ENCODE results near the gene ADGRG6.

The ADGRG6 gene

DNA sequence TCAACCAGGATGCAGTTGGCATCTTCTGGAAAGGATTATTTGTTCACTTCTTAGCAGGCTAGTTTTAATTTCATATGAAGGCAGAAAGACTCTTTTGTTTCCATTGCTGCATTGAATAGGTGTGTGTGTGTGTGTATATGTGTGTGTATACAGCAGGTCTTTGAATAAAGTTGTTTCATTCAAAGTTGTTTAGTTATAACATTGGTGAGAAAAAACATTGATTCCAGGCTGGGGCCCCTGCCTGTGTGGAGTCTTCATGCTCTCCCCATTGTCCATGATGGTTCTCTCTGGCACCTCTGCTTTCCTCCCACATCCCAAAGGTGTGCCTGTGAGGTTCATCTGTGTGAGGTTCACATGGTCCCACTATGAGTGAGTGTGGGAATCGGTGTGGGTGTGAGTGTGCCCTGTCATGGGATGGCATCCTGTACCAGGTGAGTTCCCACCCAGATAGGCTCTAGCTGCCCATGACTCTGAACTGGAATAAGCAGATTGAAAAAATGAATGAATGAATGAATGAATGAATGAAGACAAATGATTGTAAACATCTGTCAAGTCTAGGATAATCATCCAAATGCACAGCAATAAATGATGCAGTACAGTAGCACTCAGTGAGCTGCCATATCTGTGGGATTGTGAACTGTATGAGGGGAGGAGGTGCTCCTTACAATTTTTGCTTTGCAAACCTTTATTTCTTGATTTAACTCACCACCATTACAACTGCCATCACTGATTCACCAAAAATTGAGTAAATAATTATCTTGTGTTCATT lies 156.0 kb downstream of the ADGRG6 start:
- ChIA-PET CTCF (no interaction called here), POLR2A (no interaction called here)
- no peak for DNase-seq (ENCODE audit: extremely low spot score)
- TF ChIP-seq, protein P1, sequence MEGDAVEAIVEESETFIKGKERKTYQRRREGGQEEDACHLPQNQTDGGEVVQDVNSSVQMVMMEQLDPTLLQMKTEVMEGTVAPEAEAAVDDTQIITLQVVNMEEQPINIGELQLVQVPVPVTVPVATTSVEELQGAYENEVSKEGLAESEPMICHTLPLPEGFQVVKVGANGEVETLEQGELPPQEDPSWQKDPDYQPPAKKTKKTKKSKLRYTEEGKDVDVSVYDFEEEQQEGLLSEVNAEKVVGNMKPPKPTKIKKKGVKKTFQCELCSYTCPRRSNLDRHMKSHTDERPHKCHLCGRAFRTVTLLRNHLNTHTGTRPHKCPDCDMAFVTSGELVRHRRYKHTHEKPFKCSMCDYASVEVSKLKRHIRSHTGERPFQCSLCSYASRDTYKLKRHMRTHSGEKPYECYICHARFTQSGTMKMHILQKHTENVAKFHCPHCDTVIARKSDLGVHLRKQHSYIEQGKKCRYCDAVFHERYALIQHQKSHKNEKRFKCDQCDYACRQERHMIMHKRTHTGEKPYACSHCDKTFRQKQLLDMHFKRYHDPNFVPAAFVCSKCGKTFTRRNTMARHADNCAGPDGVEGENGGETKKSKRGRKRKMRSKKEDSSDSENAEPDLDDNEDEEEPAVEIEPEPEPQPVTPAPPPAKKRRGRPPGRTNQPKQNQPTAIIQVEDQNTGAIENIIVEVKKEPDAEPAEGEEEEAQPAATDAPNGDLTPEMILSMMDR (IDR thresholded peaks at IDR 0.05; ENCODE audit: control extremely low read depth, extremely low read depth, low read depth, missing control alignments), result no peak

- ChIA-PET POLR2A (no interaction called here), CTCF (interaction anchor here (0.6 to 1.8 kb wide), 2 partner anchors 10 to 42 kb away, joined by 3 to 4 read pairs; no protein-coding TSS in a partner anchor)
- TF ChIP-seq, protein P1 (IDR thresholded peaks at IDR 0.05; ENCODE audit: control extremely low read depth, extremely low read depth, low read depth, missing control alignments), result no peak
These were observed 157.0 kb downstream of the ADGRG6 start for GRCh38 chr6:142458836-142459235.

DNA sequence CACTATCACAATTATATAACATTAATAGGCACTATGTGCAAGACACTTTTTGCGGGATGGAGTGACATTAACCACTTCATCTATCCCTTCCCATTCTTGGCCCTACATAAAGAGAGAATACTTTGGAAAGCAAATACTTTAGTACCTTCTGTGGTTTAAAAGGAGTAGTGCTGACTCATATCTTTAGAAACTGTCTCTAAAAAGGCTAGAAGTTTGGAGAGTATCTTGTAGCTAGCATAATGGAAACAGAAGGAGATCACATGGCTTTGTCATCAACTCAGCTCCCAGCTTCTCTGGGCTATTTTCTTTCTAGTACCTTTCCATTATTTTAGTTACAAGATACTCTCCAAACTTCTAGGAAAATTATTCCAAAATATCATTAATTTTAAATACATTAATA lies 157.5 kb downstream of the ADGRG6 start:
- POLR2A ChIA-PET, result no interaction called here
- CTCF ChIA-PET, result interaction anchor here (0.6 to 1.8 kb wide), 3 partner anchors 9 to 41 kb away, joined by 3 to 10 read pairs (median 4); no protein-coding TSS in a partner anchor
- DNase-seq (ENCODE audit: extremely low spot score), result no peak
- TF ChIP-seq, protein P1 (IDR thresholded peaks at IDR 0.05; ENCODE audit: control extremely low read depth, extremely low read depth, low read depth, missing control alignments), result no peak

More at GRCh38 chr6:142458836-142459235, 157.0 kb downstream of the ADGRG6 start:
- DNase-seq (ENCODE audit: extremely low spot score), result no peak

- TF ChIP-seq, protein P1 (IDR thresholded peaks at IDR 0.05; ENCODE audit: control extremely low read depth, extremely low read depth, low read depth, missing control alignments), result no peak
- ChIA-PET CTCF (interaction anchor here (1.7 to 2.0 kb wide), 2 partner anchors 11 to 12 kb away, joined by 5 to 7 read pairs; no protein-coding TSS in a partner anchor), POLR2A (no interaction called here)
- DNase-seq (ENCODE audit: extremely low spot score), result no peak
These were observed 160.5 kb downstream of the ADGRG6 start for GRCh38 chr6:142462260-142462659.

DNA sequence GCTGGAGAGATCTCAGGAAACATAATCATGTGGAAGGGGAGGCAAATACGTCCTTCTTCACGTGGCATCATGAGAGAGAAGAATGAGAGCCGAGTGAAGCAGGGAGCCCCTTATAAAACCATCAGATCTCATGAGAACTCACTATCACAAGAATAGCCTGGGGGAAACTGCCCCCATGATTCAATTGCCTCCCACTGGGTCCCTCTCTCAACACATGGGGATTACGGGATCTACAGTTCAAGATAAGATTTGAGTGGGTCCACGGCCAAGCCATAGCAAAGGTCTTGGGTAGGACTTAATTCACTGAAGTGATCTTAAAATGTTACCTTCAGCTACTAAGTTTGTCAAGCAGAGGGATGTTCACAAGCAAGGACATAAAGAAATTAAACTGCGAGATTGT lies 162.2 kb downstream of the ADGRG6 start:
- DNase-seq (ENCODE audit: extremely low spot score), result no peak
- POLR2A ChIA-PET, result no interaction called here
- TF ChIP-seq, protein P1 (IDR thresholded peaks at IDR 0.05; ENCODE audit: control extremely low read depth, extremely low read depth, low read depth, missing control alignments), result no peak
- CTCF ChIA-PET, result no interaction called here

DNA sequence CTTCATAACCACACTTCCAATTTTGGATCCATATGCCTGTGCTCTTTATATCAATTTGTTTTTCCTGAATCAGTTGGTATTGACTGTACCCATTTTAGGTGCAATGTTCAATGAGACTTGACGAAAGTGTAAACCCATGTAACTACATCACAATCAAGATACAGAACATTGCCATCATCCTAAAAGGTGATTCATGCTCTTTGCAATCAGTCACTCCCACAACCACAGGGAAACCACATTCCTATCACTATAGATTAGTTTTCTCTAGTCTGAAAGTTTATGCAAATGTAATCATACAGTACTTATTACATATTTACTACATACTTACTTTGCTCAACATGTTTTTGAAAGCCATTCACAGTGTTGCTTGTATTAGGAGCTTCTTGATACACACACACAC lies 167.4 kb downstream of the ADGRG6 start:
- TF ChIP-seq, protein P1 (IDR thresholded peaks at IDR 0.05; ENCODE audit: control extremely low read depth, extremely low read depth, low read depth, missing control alignments), result no peak
- POLR2A ChIA-PET, result no interaction called here
- CTCF ChIA-PET, result interaction anchor here (1.1 to 1.9 kb wide), 3 partner anchors 9 to 13 kb away, joined by 3 to 5 read pairs (median 4); no protein-coding TSS in a partner anchor
- no peak for DNase-seq (ENCODE audit: extremely low spot score)

All from GM10248 (cell line).